ENCODE results near the gene BTBD18.

BTBD18 gene

GRCh38 chr11:57741132-57742086, 10.2 kb downstream of the BTBD18 start, which contains the start of gene SELENOH:
SELENOH (plus strand) TSS chr11:57741491; CDS start chr11:57741596, 105 bp downstream.
- CTCF ChIA-PET: interaction anchor here (0.6 to 6.4 kb wide), 7 partner anchors 10 to 68 kb away, joined by 3 to 50 read pairs (median 4); partner anchors contain the start of genes BTBD18 and CTNND1
- Histone ChIP-seq H3K36me3 (ENCODE audit: control insufficient read depth in 4 of 4, insufficient read depth in 4 of 4, low read length in 3 of 4) (peaks cover 10 to 66% (median 42%) of the 10 kb centered on the region in 4 experiments), H3K27ac (ENCODE audit: insufficient read depth in 1 of 2, low read depth in 1 of 2, low read length in 2 of 2, poor library complexity in 1 of 2, severe bottlenecking in 2 of 2) (peak within 1 kb of the TSS; percentile 89 to 96), H3K9me3 (ENCODE audit: control extremely low read depth in 1 of 5, control insufficient read depth in 4 of 5, insufficient read depth in 2 of 5, low read depth in 1 of 5, low read length in 4 of 5) (no peaks in the 10 kb centered on the region), H3K4me3 (ENCODE audit: control insufficient read depth in 1 of 7, extremely low read depth in 1 of 7, insufficient read depth in 4 of 7, low read depth in 2 of 7, low read length in 6 of 7) (peak within 1 kb of the TSS; percentile 72 to 98 (median 91)), H3K4me1 (ENCODE audit: control extremely low read depth in 1 of 4, control insufficient read depth in 4 of 4, insufficient read depth in 4 of 4, low read length in 3 of 4) (peaks cover 13 to 26% (median 20%) of the 10 kb centered on the region in 4 experiments), H3K27me3 (replicated peaks in 2 of 5; ENCODE audit: control insufficient read depth in 4 of 5, insufficient read depth in 5 of 5, low read length in 4 of 5) (no peaks in the 10 kb centered on the region)
- peak; percentile 97 to 99 (median 99) for DNase-seq
- under 1% methylated on average over 57 of the region's 75 CpGs for WGBS (ENCODE audit: insufficient coverage)
- POLR2A ChIA-PET: interaction anchor here (0.7 to 1.8 kb wide), 4 partner anchors 20 to 101 kb away, joined by 3 to 9 read pairs (median 3); partner anchors contain the start of gene CTNND1

- WGBS (ENCODE audit: insufficient coverage): 100% methylated on average over 3 of the region's 3 CpGs
- H3K4me1 ChIP-seq (ENCODE audit: control extremely low read depth in 1 of 4, control insufficient read depth in 4 of 4, insufficient read depth in 4 of 4, low read length in 3 of 4): peaks cover under 1 to 9% (median 6%) of the 10 kb centered on the region in 4 experiments
- peak overlapping the region in 1 of 2 experiments; percentile 50 for H3K27ac ChIP-seq (ENCODE audit: insufficient read depth in 1 of 2, low read depth in 1 of 2, low read length in 2 of 2, poor library complexity in 1 of 2, severe bottlenecking in 2 of 2)
- ChIA-PET POLR2A (interaction anchor here (0.6 to 0.9 kb wide), 2 partner anchors 35 to 55 kb away, joined by 3 read pairs; no protein-coding TSS in a partner anchor), CTCF (interaction anchor here (0.9 to 2.1 kb wide), 4 partner anchors 7 to 59 kb away, joined by 3 to 5 read pairs (median 4); no protein-coding TSS in a partner anchor)
- peaks cover 12 to 42% (median 22%) of the 10 kb centered on the region in 4 experiments for H3K36me3 ChIP-seq (ENCODE audit: control insufficient read depth in 4 of 4, insufficient read depth in 4 of 4, low read length in 3 of 4)
- no peaks in the 10 kb centered on the region for H3K9me3 ChIP-seq (ENCODE audit: control extremely low read depth in 1 of 5, control insufficient read depth in 4 of 5, insufficient read depth in 2 of 5, low read depth in 1 of 5, low read length in 4 of 5)
- H3K4me3 ChIP-seq (ENCODE audit: control insufficient read depth in 1 of 7, extremely low read depth in 1 of 7, insufficient read depth in 4 of 7, low read depth in 2 of 7, low read length in 6 of 7): no peak overlapping the region
- peak in 2 of 3 donors; percentile 9 to 22 for DNase-seq
- H3K27me3 ChIP-seq (replicated peaks in 2 of 5; ENCODE audit: control insufficient read depth in 4 of 5, insufficient read depth in 5 of 5, low read length in 4 of 5): no peaks in the 10 kb centered on the region
Observed at GRCh38 chr11:57735619-57736298, 15.9 kb downstream of the BTBD18 start.

GRCh38 chr11:57732661-57733060, 19.0 kb downstream of the BTBD18 start:
- CTCF ChIA-PET: interaction anchor here (1.7 kb wide), 1 partner anchor 9 kb away, joined by 6 read pairs; no protein-coding TSS in a partner anchor
- POLR2A ChIA-PET: no interaction called here
- Histone ChIP-seq H3K27ac (ENCODE audit: insufficient read depth in 1 of 2, low read depth in 1 of 2, low read length in 2 of 2, poor library complexity in 1 of 2, severe bottlenecking in 2 of 2) (no peak overlapping the region), H3K4me1 (ENCODE audit: control extremely low read depth in 1 of 4, control insufficient read depth in 4 of 4, insufficient read depth in 4 of 4, low read length in 3 of 4) (peaks cover 0 to 3% (median 0%) of the 10 kb centered on the region in 4 experiments), H3K9me3 (ENCODE audit: control extremely low read depth in 1 of 5, control insufficient read depth in 4 of 5, insufficient read depth in 2 of 5, low read depth in 1 of 5, low read length in 4 of 5) (no peaks in the 10 kb centered on the region), H3K36me3 (ENCODE audit: control insufficient read depth in 4 of 4, insufficient read depth in 4 of 4, low read length in 3 of 4) (peaks cover 7 to 24% (median 11%) of the 10 kb centered on the region in 4 experiments), H3K27me3 (replicated peaks in 2 of 5; ENCODE audit: control insufficient read depth in 4 of 5, insufficient read depth in 5 of 5, low read length in 4 of 5) (no peaks in the 10 kb centered on the region), H3K4me3 (ENCODE audit: control insufficient read depth in 1 of 7, extremely low read depth in 1 of 7, insufficient read depth in 4 of 7, low read depth in 2 of 7, low read length in 6 of 7) (no peak overlapping the region)
- WGBS (ENCODE audit: insufficient coverage): 100% methylated on average over 1 of the region's 1 CpG
- no peak for DNase-seq

- 100% methylated on average over 2 of the region's 7 CpGs for WGBS (ENCODE audit: insufficient coverage)
- ChIA-PET CTCF (interaction anchor here (1.7 to 2.1 kb wide), 2 partner anchors 15 to 16 kb away, joined by 4 to 7 read pairs; no protein-coding TSS in a partner anchor), POLR2A (interaction anchor here (0.6 kb wide), 1 partner anchor 62 kb away, joined by 3 read pairs; no protein-coding TSS in a partner anchor)
Observed at GRCh38 chr11:57729479-57729878, 22.1 kb downstream of the BTBD18 start.

GRCh38 chr11:57728829-57729228, 22.8 kb downstream of the BTBD18 start:
- Histone ChIP-seq H3K36me3 (ENCODE audit: control insufficient read depth in 4 of 4, insufficient read depth in 4 of 4, low read length in 3 of 4) (peaks cover 3 to 14% (median 6%) of the 10 kb centered on the region in 4 experiments), H3K27ac (ENCODE audit: insufficient read depth in 1 of 2, low read depth in 1 of 2, low read length in 2 of 2, poor library complexity in 1 of 2, severe bottlenecking in 2 of 2) (no peak overlapping the region), H3K9me3 (ENCODE audit: control extremely low read depth in 1 of 5, control insufficient read depth in 4 of 5, insufficient read depth in 2 of 5, low read depth in 1 of 5, low read length in 4 of 5) (no peaks in the 10 kb centered on the region), H3K4me3 (ENCODE audit: control insufficient read depth in 1 of 7, extremely low read depth in 1 of 7, insufficient read depth in 4 of 7, low read depth in 2 of 7, low read length in 6 of 7) (no peak overlapping the region), H3K27me3 (replicated peaks in 2 of 5; ENCODE audit: control insufficient read depth in 4 of 5, insufficient read depth in 5 of 5, low read length in 4 of 5) (no peaks in the 10 kb centered on the region), H3K4me1 (ENCODE audit: control extremely low read depth in 1 of 4, control insufficient read depth in 4 of 4, insufficient read depth in 4 of 4, low read length in 3 of 4) (peaks cover 0 to 3% (median 0%) of the 10 kb centered on the region in 4 experiments)
- no peak for DNase-seq
- CTCF ChIA-PET: interaction anchor here (1.4 to 2.1 kb wide), 3 partner anchors 8 to 16 kb away, joined by 4 to 7 read pairs (median 4); no protein-coding TSS in a partner anchor
- POLR2A ChIA-PET: no interaction called here
- 100% methylated on average over 3 of the region's 7 CpGs for WGBS (ENCODE audit: insufficient coverage)

More at GRCh38 chr11:57729479-57729878, 22.1 kb downstream of the BTBD18 start:
- no peak overlapping the region for H3K4me3 ChIP-seq (ENCODE audit: control insufficient read depth in 1 of 7, extremely low read depth in 1 of 7, insufficient read depth in 4 of 7, low read depth in 2 of 7, low read length in 6 of 7)
- H3K27ac ChIP-seq (ENCODE audit: insufficient read depth in 1 of 2, low read depth in 1 of 2, low read length in 2 of 2, poor library complexity in 1 of 2, severe bottlenecking in 2 of 2): no peak overlapping the region
- no peaks in the 10 kb centered on the region for H3K27me3 ChIP-seq (replicated peaks in 2 of 5; ENCODE audit: control insufficient read depth in 4 of 5, insufficient read depth in 5 of 5, low read length in 4 of 5)
- no peak for DNase-seq
- H3K9me3 ChIP-seq (ENCODE audit: control extremely low read depth in 1 of 5, control insufficient read depth in 4 of 5, insufficient read depth in 2 of 5, low read depth in 1 of 5, low read length in 4 of 5): no peaks in the 10 kb centered on the region
- H3K4me1 ChIP-seq (ENCODE audit: control extremely low read depth in 1 of 4, control insufficient read depth in 4 of 4, insufficient read depth in 4 of 4, low read length in 3 of 4): peaks cover 0 to 3% (median 0%) of the 10 kb centered on the region in 4 experiments
- H3K36me3 ChIP-seq (ENCODE audit: control insufficient read depth in 4 of 4, insufficient read depth in 4 of 4, low read length in 3 of 4): peaks cover 3 to 15% (median 7%) of the 10 kb centered on the region in 4 experiments

GRCh38 chr11:57727185-57727584, 24.4 kb downstream of the BTBD18 start:
- H3K9me3 ChIP-seq (ENCODE audit: control extremely low read depth in 1 of 5, control insufficient read depth in 4 of 5, insufficient read depth in 2 of 5, low read depth in 1 of 5, low read length in 4 of 5): no peaks in the 10 kb centered on the region
- H3K36me3 ChIP-seq (ENCODE audit: control insufficient read depth in 4 of 4, insufficient read depth in 4 of 4, low read length in 3 of 4): peaks cover 3 to 14% (median 6%) of the 10 kb centered on the region in 4 experiments
- H3K4me1 ChIP-seq (ENCODE audit: control extremely low read depth in 1 of 4, control insufficient read depth in 4 of 4, insufficient read depth in 4 of 4, low read length in 3 of 4): peaks cover 0 to 3% (median 0%) of the 10 kb centered on the region in 4 experiments
- no peak overlapping the region for H3K4me3 ChIP-seq (ENCODE audit: control insufficient read depth in 1 of 7, extremely low read depth in 1 of 7, insufficient read depth in 4 of 7, low read depth in 2 of 7, low read length in 6 of 7)
- WGBS (ENCODE audit: insufficient coverage): 100% methylated on average over 1 of the region's 2 CpGs
- H3K27me3 ChIP-seq (replicated peaks in 2 of 5; ENCODE audit: control insufficient read depth in 4 of 5, insufficient read depth in 5 of 5, low read length in 4 of 5): no peaks in the 10 kb centered on the region
- DNase-seq: no peak
- H3K27ac ChIP-seq (ENCODE audit: insufficient read depth in 1 of 2, low read depth in 1 of 2, low read length in 2 of 2, poor library complexity in 1 of 2, severe bottlenecking in 2 of 2): no peak overlapping the region
- CTCF ChIA-PET: interaction anchor here (1.2 to 2.1 kb wide), 2 partner anchors 13 to 18 kb away, joined by 3 to 4 read pairs; no protein-coding TSS in a partner anchor
- POLR2A ChIA-PET: no interaction called here
